Fibroblast of lung (primary cell): ENCODE data around the gene KRTAP10-12. TPM values are rescaled to one million over a fixed set of nuclear protein-coding genes. Genes with fewer than 3 reads are reported as not detected.

Source experiments
- DNase-seq, 2 donors: peaks; one replicate each; pipeline versions ENCODE4 v3.0.0 to v3.0.0-alpha.2; 2010; ENCODE audit warnings: low read depth in 2 of 2
- H2AFZ ChIP-seq: 2 replicates; pipeline ENCODE4 v1.5.1; 2012; ENCODE audit warnings: low read length, control low read depth, inconsistent platforms
- H3K27ac ChIP-seq: 2 replicates; pipeline ENCODE4 v1.5.1; 2011; ENCODE audit warnings: low read length, control low read depth; ENCODE audit not compliant: insufficient read depth
- H3K27me3 ChIP-seq: 2 replicates; pipeline ENCODE4 v1.5.1; 2011; ENCODE audit warnings: mild to moderate bottlenecking, low read length; ENCODE audit not compliant: control insufficient read depth, insufficient read depth
- H3K36me3 ChIP-seq: 2 replicates; pipeline ENCODE4 v1.5.1; 2011; ENCODE audit warnings: low read length; ENCODE audit not compliant: control insufficient read depth, insufficient read depth
- H3K4me1 ChIP-seq: 2 replicates; pipeline ENCODE4 v1.5.1; 2011; ENCODE audit warnings: low read length; ENCODE audit not compliant: control insufficient read depth, insufficient read depth; ENCODE audit errors: extremely low read depth
- H3K4me2 ChIP-seq: 2 replicates; pipeline ENCODE4 v1.5.1; 2011; ENCODE audit warnings: low read length, control low read depth; ENCODE audit not compliant: insufficient read depth; ENCODE audit errors: extremely low read depth
- H3K4me3 ChIP-seq, 4 experiments: fragments of 200-600 bp in 1 of 4; sonication (generic) in 1 of 4; replicated peaks in 1 of 4; 2 replicates each; pipeline ENCODE4 v1.5.1; 2011 to 2016; ENCODE audit warnings: low read length in 4 of 4, low read depth in 3 of 4, mild to moderate bottlenecking in 3 of 4, control low read depth in 2 of 4, inconsistent platforms in 1 of 4, mixed read lengths in 1 of 4; ENCODE audit not compliant: insufficient read depth in 1 of 4; ENCODE audit errors: control extremely low read depth in 1 of 4
- H3K79me2 ChIP-seq: 2 replicates; pipeline ENCODE4 v1.5.1; 2012; ENCODE audit warnings: mild to moderate bottlenecking, low read length, inconsistent platforms; ENCODE audit not compliant: control insufficient read depth, insufficient read depth
- H3K9ac ChIP-seq: 2 replicates; pipeline ENCODE4 v1.5.1; 2011; ENCODE audit warnings: mild to moderate bottlenecking, low read length, control low read depth; ENCODE audit not compliant: insufficient read depth
- H3K9me3 ChIP-seq: 2 replicates; pipeline ENCODE4 v1.5.1; 2012; ENCODE audit warnings: low read depth, low read length; ENCODE audit not compliant: control insufficient read depth, insufficient read depth
- H4K20me1 ChIP-seq: 2 replicates; pipeline ENCODE4 v1.5.1; 2011; ENCODE audit warnings: low read length; ENCODE audit not compliant: control insufficient read depth, insufficient read depth; ENCODE audit errors: extremely low read depth
- EZH2 ChIP-seq: IDR thresholded peaks from 2 replicates; pipeline ENCODE4 v1.5.1; 2012; ENCODE audit warnings: low read length, control low read depth, mild to moderate bottlenecking; ENCODE audit errors: missing control alignments
- polyA plus RNA-seq, 2 donors: library from polyadenylated mRNA; depleted of rRNA in 1 of 2; stranded (reverse) in 1 of 2; unstranded in 1 of 2; fragments of >200 nt; gene quantifications; 2 replicates each; pipeline ENCODE4 v1.2.1, GENCODE V29; 2011 to 2012; ENCODE audit warnings: missing spikeins in 1 of 2
- total RNA-seq: library from RNA; depleted of rRNA; stranded (reverse); fragments of >200 nt; gene quantifications from 2 replicates; pipeline ENCODE4 v1.2.1, GENCODE V29; 2014
- TF ChIP-seq, protein P1 (sequence below), 2 donors: IDR thresholded peaks in 1 of 2; conservative IDR thresholded peaks in 1 of 2; 1 replicate in 1 of 2; 2 replicates in 1 of 2; pipeline ENCODE4 v1.5.1; 2011 to 2012; ENCODE audit warnings: low read length in 2 of 2, control low read depth in 1 of 2, inconsistent platforms in 1 of 2, low read depth in 1 of 2, mild to moderate bottlenecking in 1 of 2

Gene KRTAP10-12
- total and polyA plus RNA-seq, 2 donors (not counting 1 experiment from before 2014, with no cell fraction given), result not detected

DNA sequence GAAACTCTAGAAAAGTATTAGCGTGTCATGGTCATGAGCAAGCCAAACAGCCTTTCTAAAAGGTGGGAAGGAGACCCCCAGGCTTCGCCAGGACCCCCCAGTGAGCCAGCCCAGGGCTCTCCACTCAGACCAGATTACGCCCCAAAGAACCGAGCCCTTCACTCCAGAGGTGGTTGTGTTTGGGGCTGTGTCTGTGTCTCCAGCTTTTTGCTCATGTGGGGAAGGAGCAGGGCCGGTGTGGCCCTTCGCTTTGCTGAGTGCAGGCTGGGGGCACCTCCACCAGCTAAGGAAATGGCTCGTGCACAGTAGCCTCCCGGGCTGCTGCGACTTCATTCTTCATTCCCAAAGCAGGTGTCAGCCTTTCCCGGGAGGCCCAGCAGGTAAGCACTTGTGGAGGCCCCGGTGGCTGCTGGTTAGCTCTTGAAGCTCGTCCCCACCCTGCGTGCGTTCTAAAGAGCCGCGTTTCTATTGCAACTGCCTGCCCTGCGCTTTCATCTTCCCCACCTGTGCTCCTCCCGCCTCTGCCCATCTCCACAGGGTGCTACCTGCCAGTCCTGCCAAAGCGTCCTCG is 13.9 kb downstream of the KRTAP10-12 start:
- peak; percentile 66 for TF ChIP-seq EZH2
- TF ChIP-seq, protein P1, sequence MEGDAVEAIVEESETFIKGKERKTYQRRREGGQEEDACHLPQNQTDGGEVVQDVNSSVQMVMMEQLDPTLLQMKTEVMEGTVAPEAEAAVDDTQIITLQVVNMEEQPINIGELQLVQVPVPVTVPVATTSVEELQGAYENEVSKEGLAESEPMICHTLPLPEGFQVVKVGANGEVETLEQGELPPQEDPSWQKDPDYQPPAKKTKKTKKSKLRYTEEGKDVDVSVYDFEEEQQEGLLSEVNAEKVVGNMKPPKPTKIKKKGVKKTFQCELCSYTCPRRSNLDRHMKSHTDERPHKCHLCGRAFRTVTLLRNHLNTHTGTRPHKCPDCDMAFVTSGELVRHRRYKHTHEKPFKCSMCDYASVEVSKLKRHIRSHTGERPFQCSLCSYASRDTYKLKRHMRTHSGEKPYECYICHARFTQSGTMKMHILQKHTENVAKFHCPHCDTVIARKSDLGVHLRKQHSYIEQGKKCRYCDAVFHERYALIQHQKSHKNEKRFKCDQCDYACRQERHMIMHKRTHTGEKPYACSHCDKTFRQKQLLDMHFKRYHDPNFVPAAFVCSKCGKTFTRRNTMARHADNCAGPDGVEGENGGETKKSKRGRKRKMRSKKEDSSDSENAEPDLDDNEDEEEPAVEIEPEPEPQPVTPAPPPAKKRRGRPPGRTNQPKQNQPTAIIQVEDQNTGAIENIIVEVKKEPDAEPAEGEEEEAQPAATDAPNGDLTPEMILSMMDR (conservative IDR thresholded peaks at IDR 0.05 in 1 of 2, IDR thresholded peaks at IDR 0.05 in 1 of 2; ENCODE audit: low read depth in 1 of 2, low read length in 2 of 2), result no peak
- no peak overlapping the region for H3K9ac ChIP-seq
- H3K4me3 ChIP-seq, result no peak overlapping the region
- H3K79me2 ChIP-seq, result no peaks in the 10 kb centered on the region
- no peak overlapping the region for H2AFZ ChIP-seq
- no peaks in the 10 kb centered on the region for H4K20me1 ChIP-seq
- no peak overlapping the region for H3K27ac ChIP-seq
- H3K9me3 ChIP-seq, result no peaks in the 10 kb centered on the region
- no peaks in the 10 kb centered on the region for H3K36me3 ChIP-seq
- peaks cover 65% of the 10 kb centered on the region for H3K27me3 ChIP-seq
- H3K4me2 ChIP-seq, result no peak overlapping the region
- no peaks in the 10 kb centered on the region for H3K4me1 ChIP-seq
- no peak for DNase-seq

GRCh38 chr21:44711327-44712202 is 14.6 kb downstream of the KRTAP10-12 start, which contains the start of gene TSPEAR:
Gene TSPEAR, minus strand, starts transcription at chr21:44711572. Its CDS starts 58 bp downstream, at chr21:44711514.
- H3K9me3 ChIP-seq, result no peaks in the 10 kb centered on the region
- peaks cover 60% of the 10 kb centered on the region for H3K27me3 ChIP-seq
- H3K4me3 ChIP-seq, result no peak within 1 kb of the TSS
- H3K9ac ChIP-seq, result no peak within 1 kb of the TSS
- no peaks in the 10 kb centered on the region for H3K79me2 ChIP-seq
- DNase-seq, result no peak
- TF ChIP-seq, protein P1 (conservative IDR thresholded peaks at IDR 0.05 in 1 of 2, IDR thresholded peaks at IDR 0.05 in 1 of 2; ENCODE audit: low read depth in 1 of 2, low read length in 2 of 2), result no peak
- TF ChIP-seq EZH2, result peak; percentile 68
- no peaks in the 10 kb centered on the region for H4K20me1 ChIP-seq
- no peak within 1 kb of the TSS for H2AFZ ChIP-seq
- no peak within 1 kb of the TSS for H3K27ac ChIP-seq
- no peak within 1 kb of the TSS for H3K4me2 ChIP-seq
- H3K4me1 ChIP-seq, result no peaks in the 10 kb centered on the region
- H3K36me3 ChIP-seq, result no peaks in the 10 kb centered on the region

- Histone ChIP-seq H3K9me3 (no peaks in the 10 kb centered on the region), H3K4me3 (no peak overlapping the region), H3K4me2 (no peak overlapping the region), H3K36me3 (no peaks in the 10 kb centered on the region), H4K20me1 (no peaks in the 10 kb centered on the region), H2AFZ (no peak overlapping the region), H3K79me2 (no peaks in the 10 kb centered on the region), H3K4me1 (no peaks in the 10 kb centered on the region), H3K9ac (no peak overlapping the region), H3K27ac (no peak overlapping the region), H3K27me3 (peaks cover 59% of the 10 kb centered on the region)
- TF ChIP-seq, protein P1 (conservative IDR thresholded peaks at IDR 0.05 in 1 of 2, IDR thresholded peaks at IDR 0.05 in 1 of 2; ENCODE audit: low read depth in 1 of 2, low read length in 2 of 2), result no peak
- TF ChIP-seq EZH2, result peak; percentile 45
- DNase-seq, result no peak
These were observed 15.4 kb downstream of the KRTAP10-12 start for GRCh38 chr21:44712203-44713028.
